ENCODE measurements around the gene CYB5RL. TPM values are rescaled to one million over a fixed set of nuclear protein-coding genes. Genes with fewer than 3 reads are reported as not detected.

The CYB5RL gene
- total RNA-seq, 2 experiments from 2014 or later, result 2.0 to 2.1 TPM

- H3K27me3 Mint-ChIP-seq, result no peaks in the 10 kb centered on the region
- Histone ChIP-seq H3K4me1 (ENCODE audit: insufficient read depth, low read length) (no peaks in the 10 kb centered on the region), H3K4me3 (ENCODE audit: low read length) (no peak overlapping the region), H3K9me3 (ENCODE audit: control insufficient read depth in 1 of 2, insufficient read depth in 1 of 2, low read length in 2 of 2) (no peaks in the 10 kb centered on the region), H3K27ac (ENCODE audit: low read depth in 1 of 2, low read length in 2 of 2) (no peak overlapping the region), H3K27me3 (ENCODE audit: control insufficient read depth in 1 of 2, insufficient read depth in 2 of 2, low read length in 2 of 2) (no peaks in the 10 kb centered on the region), H3K36me3 (ENCODE audit: insufficient read depth, low read length) (no peaks in the 10 kb centered on the region)
- no peaks in the 10 kb centered on the region for H3K36me3 Mint-ChIP-seq (ENCODE audit: low read depth)
- H3K4me1 Mint-ChIP-seq (ENCODE audit: low read depth), result no peaks in the 10 kb centered on the region
- no peak overlapping the region for H3K27ac Mint-ChIP-seq
- intact Hi-C loops (cut with DNase I, micrococcal nuclease), result loop anchor here in 1 of 2 experiments (2.0 kb wide), 1 partner anchor 19 kb away; no protein-coding TSS in a partner anchor
- DNase-seq (no peak), ATAC-seq (ENCODE audit: poor library complexity) (no peak)
- H3K4me3 Mint-ChIP-seq, result no peak overlapping the region
- H3K9me3 Mint-ChIP-seq, result no peaks in the 10 kb centered on the region
- ChIA-PET CTCF (no interaction called here), POLR2A (no interaction called here)
- TF ChIP-seq CTCF (IDR thresholded peaks at IDR 0.05), result no peak
Measured at GRCh38 chr1:54156201-54156600, 43.6 kb downstream of the CYB5RL start.

- Histone ChIP-seq H3K4me3 (ENCODE audit: low read length) (no peak overlapping the region), H3K4me1 (ENCODE audit: insufficient read depth, low read length) (no peaks in the 10 kb centered on the region), H3K36me3 (ENCODE audit: insufficient read depth, low read length) (no peaks in the 10 kb centered on the region), H3K9me3 (ENCODE audit: control insufficient read depth in 1 of 2, insufficient read depth in 1 of 2, low read length in 2 of 2) (no peaks in the 10 kb centered on the region), H3K27me3 (ENCODE audit: control insufficient read depth in 1 of 2, insufficient read depth in 2 of 2, low read length in 2 of 2) (no peaks in the 10 kb centered on the region), H3K27ac (ENCODE audit: low read depth in 1 of 2, low read length in 2 of 2) (no peak overlapping the region)
- Mint-ChIP-seq H3K27ac (no peak overlapping the region), H3K9me3 (no peaks in the 10 kb centered on the region), H3K27me3 (no peaks in the 10 kb centered on the region), H3K36me3 (ENCODE audit: low read depth) (no peaks in the 10 kb centered on the region), H3K4me1 (ENCODE audit: low read depth) (no peaks in the 10 kb centered on the region), H3K4me3 (no peak overlapping the region)
- POLR2A ChIA-PET, result no interaction called here
- TF ChIP-seq CTCF (IDR thresholded peaks at IDR 0.05), result no peak
- CTCF ChIA-PET, result interaction anchor here (0.6 kb wide), 1 partner anchor 16 kb away, joined by 3 read pairs; no protein-coding TSS in a partner anchor
- intact Hi-C loops (cut with DNase I, micrococcal nuclease), result no loop called here
- ATAC-seq (ENCODE audit: poor library complexity) (no peak), DNase-seq (no peak)
Measured at GRCh38 chr1:54153535-54154439, 46.0 kb downstream of the CYB5RL start.

GRCh38 chr1:54152696-54153095 lies 47.1 kb downstream of the CYB5RL start, which contains the start of gene CDCP2:
Gene CDCP2 (minus strand): TSS chr1:54153000. CDS start chr1:54152922, 78 bp downstream.
- Mint-ChIP-seq H3K9me3 (no peaks in the 10 kb centered on the region), H3K27me3 (no peaks in the 10 kb centered on the region), H3K4me3 (no peak within 1 kb of the TSS), H3K27ac (no peak within 1 kb of the TSS), H3K4me1 (ENCODE audit: low read depth) (no peaks in the 10 kb centered on the region), H3K36me3 (ENCODE audit: low read depth) (no peaks in the 10 kb centered on the region)
- intact Hi-C loops (cut with DNase I, micrococcal nuclease), result no loop called here
- Histone ChIP-seq H3K9me3 (ENCODE audit: control insufficient read depth in 1 of 2, insufficient read depth in 1 of 2, low read length in 2 of 2) (no peaks in the 10 kb centered on the region), H3K4me3 (ENCODE audit: low read length) (no peak within 1 kb of the TSS), H3K36me3 (ENCODE audit: insufficient read depth, low read length) (no peaks in the 10 kb centered on the region), H3K27me3 (ENCODE audit: control insufficient read depth in 1 of 2, insufficient read depth in 2 of 2, low read length in 2 of 2) (no peaks in the 10 kb centered on the region), H3K27ac (ENCODE audit: low read depth in 1 of 2, low read length in 2 of 2) (no peak within 1 kb of the TSS), H3K4me1 (ENCODE audit: insufficient read depth, low read length) (no peaks in the 10 kb centered on the region)
- POLR2A ChIA-PET, result no interaction called here
- CTCF ChIA-PET, result no interaction called here
- TF ChIP-seq CTCF (IDR thresholded peaks at IDR 0.05), result no peak
- DNase-seq, result no peak
- ATAC-seq (ENCODE audit: poor library complexity), result no peak
